Measurements from ENCODE around the gene MTHFD1L. TPM values are rescaled to one million over a fixed set of nuclear protein-coding genes. Genes with fewer than 3 reads are reported as not detected.

The MTHFD1L gene
- total RNA-seq, 4 donors from 2014 or later, result 0.35 to 1.6 (median 0.59) TPM; not detected in 1

DNA sequence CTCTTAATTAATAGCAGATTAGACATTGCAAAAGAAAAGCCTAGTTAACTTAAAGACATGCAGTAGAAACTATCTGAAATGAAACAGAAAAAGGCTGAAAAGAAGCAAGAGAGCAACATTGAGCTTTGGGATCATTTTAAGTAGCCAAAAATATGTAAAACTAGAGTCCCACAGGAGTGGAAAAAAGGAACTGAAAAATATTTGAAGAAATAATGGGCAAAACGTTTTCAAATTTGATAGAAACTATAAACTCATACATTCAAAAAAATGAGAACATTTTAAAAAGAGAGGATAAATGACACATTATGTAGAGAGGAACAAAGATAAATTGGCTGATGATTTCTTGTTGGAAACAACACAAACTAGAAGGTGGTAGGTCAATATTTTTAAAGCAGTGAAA lies 208.2 kb downstream of the MTHFD1L start:
- TF ChIP-seq, protein P1, sequence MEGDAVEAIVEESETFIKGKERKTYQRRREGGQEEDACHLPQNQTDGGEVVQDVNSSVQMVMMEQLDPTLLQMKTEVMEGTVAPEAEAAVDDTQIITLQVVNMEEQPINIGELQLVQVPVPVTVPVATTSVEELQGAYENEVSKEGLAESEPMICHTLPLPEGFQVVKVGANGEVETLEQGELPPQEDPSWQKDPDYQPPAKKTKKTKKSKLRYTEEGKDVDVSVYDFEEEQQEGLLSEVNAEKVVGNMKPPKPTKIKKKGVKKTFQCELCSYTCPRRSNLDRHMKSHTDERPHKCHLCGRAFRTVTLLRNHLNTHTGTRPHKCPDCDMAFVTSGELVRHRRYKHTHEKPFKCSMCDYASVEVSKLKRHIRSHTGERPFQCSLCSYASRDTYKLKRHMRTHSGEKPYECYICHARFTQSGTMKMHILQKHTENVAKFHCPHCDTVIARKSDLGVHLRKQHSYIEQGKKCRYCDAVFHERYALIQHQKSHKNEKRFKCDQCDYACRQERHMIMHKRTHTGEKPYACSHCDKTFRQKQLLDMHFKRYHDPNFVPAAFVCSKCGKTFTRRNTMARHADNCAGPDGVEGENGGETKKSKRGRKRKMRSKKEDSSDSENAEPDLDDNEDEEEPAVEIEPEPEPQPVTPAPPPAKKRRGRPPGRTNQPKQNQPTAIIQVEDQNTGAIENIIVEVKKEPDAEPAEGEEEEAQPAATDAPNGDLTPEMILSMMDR (IDR thresholded peaks at IDR 0.05 in 4 of 5, conservative IDR thresholded peaks at IDR 0.05 in 1 of 5), result no peak
- no peak for TF ChIP-seq POLR2A (IDR thresholded peaks at IDR 0.05)

DNA sequence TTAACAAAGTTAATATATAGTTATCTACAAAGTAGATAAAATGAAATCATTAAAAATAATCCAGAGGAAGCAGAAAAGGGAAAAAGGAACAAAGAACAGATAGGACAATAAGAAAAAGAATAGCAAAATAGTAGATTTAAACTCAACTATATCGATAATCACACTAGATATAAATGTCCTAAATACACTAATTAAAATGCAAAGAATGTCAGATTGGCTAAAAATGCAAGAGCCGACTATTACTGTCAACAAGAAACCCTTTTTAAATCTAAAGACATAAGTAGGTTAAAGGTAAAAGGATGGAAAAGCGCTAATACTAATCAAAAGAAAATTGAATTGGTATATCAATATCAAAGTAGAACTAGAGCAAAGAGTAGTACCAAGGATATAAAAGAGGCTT lies 209.5 kb downstream of the MTHFD1L start:
- Histone ChIP-seq H3K4me3 (no peak overlapping the region), H3K36me3 (no peaks in the 10 kb centered on the region), H3K27ac (no peak overlapping the region), H3K9me3 (no peaks in the 10 kb centered on the region), H3K27me3 (no peaks in the 10 kb centered on the region), H3K4me1 (no peaks in the 10 kb centered on the region)
- no peak for TF ChIP-seq POLR2A (IDR thresholded peaks at IDR 0.05)
- TF ChIP-seq, protein P1 (IDR thresholded peaks at IDR 0.05 in 4 of 5, conservative IDR thresholded peaks at IDR 0.05 in 1 of 5), result no peak
- ATAC-seq (no peak), DNase-seq (no peak)
- in situ Hi-C loops (cut with MboI; ENCODE audit: low sequenced_read_pairs in 4 of 4) (no loop called here), intact Hi-C loops (cut with DNase I; ENCODE audit: low total_unique reads) (no loop called here)

More for the DNA sequence above, 208.2 kb downstream of the MTHFD1L start:
- Histone ChIP-seq H3K4me1 (peaks cover 3 to 5% of the 10 kb centered on the region in 2 donors), H3K36me3 (no peaks in the 10 kb centered on the region), H3K27me3 (no peaks in the 10 kb centered on the region), H3K9me3 (no peaks in the 10 kb centered on the region), H3K27ac (no peak overlapping the region), H3K4me3 (no peak overlapping the region)
- in situ Hi-C loops (cut with MboI; ENCODE audit: low sequenced_read_pairs in 4 of 4), result no loop called here
- no peak for ATAC-seq
- intact Hi-C loops (cut with DNase I; ENCODE audit: low total_unique reads), result no loop called here
- no peak for DNase-seq

DNA sequence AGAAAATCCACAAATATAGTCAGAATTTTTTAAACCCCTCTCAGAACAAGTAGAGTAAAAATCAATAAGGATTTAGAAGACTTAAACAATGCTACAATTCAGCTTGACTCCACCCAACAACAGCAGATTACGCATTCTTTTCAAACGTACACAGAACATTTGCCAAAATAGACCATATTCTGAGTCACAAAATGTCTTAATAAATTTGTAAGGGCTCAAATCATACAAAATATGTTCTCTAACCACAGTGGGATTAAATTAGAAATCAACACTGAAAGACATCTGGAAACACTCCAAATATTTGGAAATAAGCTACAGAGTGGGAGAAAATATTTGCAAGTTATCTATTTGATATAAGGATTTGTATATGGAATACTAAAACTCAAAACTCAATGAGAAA lies 210.0 kb downstream of the MTHFD1L start:
- no peaks in the 10 kb centered on the region for H3K36me3 ChIP-seq

DNA sequence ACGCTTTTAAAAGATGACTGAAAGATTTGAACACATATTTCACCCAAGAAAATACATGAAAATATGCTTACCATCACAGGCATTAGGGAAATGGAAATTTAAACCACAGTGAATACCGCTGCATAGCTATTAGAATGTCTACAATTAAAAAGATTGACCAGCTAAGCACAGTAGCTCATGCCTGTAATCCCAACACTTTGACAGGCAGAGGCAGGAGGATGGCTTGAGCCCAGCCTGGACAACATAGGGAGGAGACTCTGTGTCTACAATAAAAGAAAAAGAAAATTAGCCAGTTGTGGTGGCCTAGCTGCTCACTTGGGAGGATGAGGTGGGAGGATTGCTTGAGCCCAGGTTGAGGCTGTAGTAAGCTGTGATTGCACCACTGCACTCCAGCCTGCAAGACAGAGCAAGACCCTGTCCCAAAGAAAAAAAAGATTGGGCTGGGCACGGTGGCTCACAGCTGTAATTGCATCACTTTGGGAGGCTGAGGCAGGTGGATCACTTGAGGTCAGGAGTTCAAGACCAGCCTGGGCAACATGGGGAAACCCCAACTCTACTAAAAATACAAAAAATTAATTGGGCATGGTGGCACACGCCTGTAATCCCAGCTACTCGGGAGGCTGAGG lies 210.5 kb downstream of the MTHFD1L start:
- in situ Hi-C loops (cut with MboI; ENCODE audit: low sequenced_read_pairs in 4 of 4), result no loop called here
- intact Hi-C loops (cut with DNase I; ENCODE audit: low total_unique reads), result no loop called here
- Histone ChIP-seq H3K27me3 (no peaks in the 10 kb centered on the region), H3K9me3 (no peaks in the 10 kb centered on the region), H3K4me3 (no peak overlapping the region), H3K36me3 (no peaks in the 10 kb centered on the region), H3K27ac (no peak overlapping the region), H3K4me1 (no peaks in the 10 kb centered on the region)
- no peak for DNase-seq
- ATAC-seq, result no peak
- TF ChIP-seq, protein P1 (IDR thresholded peaks at IDR 0.05 in 4 of 5, conservative IDR thresholded peaks at IDR 0.05 in 1 of 5), result no peak
- no peak for TF ChIP-seq POLR2A (IDR thresholded peaks at IDR 0.05)

More for the DNA sequence above, 210.0 kb downstream of the MTHFD1L start:
- Histone ChIP-seq H3K27me3 (no peaks in the 10 kb centered on the region), H3K9me3 (no peaks in the 10 kb centered on the region), H3K4me3 (no peak overlapping the region), H3K4me1 (no peaks in the 10 kb centered on the region), H3K27ac (no peak overlapping the region)
- in situ Hi-C loops (cut with MboI; ENCODE audit: low sequenced_read_pairs in 4 of 4) (no loop called here), intact Hi-C loops (cut with DNase I; ENCODE audit: low total_unique reads) (no loop called here)
- no peak for DNase-seq
- TF ChIP-seq, protein P1 (IDR thresholded peaks at IDR 0.05 in 4 of 5, conservative IDR thresholded peaks at IDR 0.05 in 1 of 5), result no peak
- TF ChIP-seq POLR2A (IDR thresholded peaks at IDR 0.05), result no peak
- no peak for ATAC-seq

DNA sequence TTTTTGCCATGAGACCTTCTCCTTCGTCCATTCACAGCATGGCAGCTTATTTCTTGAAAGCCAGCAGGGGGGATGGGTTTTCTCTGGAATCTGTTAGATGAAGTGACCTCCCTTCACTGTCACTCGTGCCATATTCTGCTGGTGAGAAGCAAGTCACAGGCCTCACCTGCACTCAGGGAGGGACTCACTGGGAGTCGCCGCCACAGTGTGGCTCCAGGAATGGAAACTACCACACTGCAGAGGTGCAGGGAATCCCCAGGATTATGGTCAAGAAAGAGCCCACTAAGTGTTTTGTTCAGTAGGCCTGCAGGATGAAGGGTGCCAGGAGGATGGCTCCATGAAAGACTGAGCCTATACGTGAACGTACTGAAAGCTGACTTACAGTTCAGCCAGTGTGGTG lies 213.2 kb downstream of the MTHFD1L start:
- ATAC-seq (no peak), DNase-seq (no peak)
- Histone ChIP-seq H3K27ac (no peak overlapping the region), H3K4me1 (no peaks in the 10 kb centered on the region), H3K9me3 (no peaks in the 10 kb centered on the region), H3K36me3 (no peaks in the 10 kb centered on the region), H3K27me3 (no peaks in the 10 kb centered on the region), H3K4me3 (no peak overlapping the region)
- intact Hi-C loops (cut with DNase I; ENCODE audit: low total_unique reads), result no loop called here
- TF ChIP-seq, protein P1 (IDR thresholded peaks at IDR 0.05 in 4 of 5, conservative IDR thresholded peaks at IDR 0.05 in 1 of 5), result no peak
- no peak for TF ChIP-seq POLR2A (IDR thresholded peaks at IDR 0.05)
- in situ Hi-C loops (cut with MboI; ENCODE audit: low sequenced_read_pairs in 4 of 4), result no loop called here
